ENCODE measurements around the gene HTT.

HTT gene

DNA sequence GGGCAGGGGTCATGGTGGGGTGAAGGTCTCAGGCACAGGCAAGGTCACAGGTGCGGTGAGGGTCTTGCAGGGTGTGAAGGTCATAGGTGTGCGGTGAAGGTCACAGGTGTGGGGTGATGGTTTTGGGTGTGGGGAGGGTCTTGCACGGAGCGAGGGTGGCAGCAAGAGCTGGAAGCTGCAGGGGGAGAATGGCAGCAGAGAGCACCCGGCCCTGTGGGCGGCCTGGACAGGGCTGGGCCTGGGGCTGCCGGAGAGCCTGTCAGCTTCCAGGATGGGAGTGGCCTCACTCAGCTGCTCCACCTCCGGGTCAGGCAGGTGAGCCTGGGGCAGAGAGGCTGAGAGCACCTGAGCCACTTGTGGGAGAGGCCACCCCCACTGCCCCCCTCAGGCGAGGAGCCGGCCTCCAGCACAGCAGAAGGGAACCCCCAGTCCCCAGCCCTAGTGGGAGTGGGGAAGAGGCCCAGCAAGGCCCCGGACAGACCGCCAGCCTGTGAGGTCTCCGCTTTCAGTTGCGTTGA lies 176.0 kb downstream of the HTT start:
- Histone ChIP-seq H3K79me2 (ENCODE audit: low read length) (no peaks in the 10 kb centered on the region), H3K27ac (ENCODE audit: low read length) (no peak overlapping the region), H3K36me3 (replicated peaks; ENCODE audit: insufficient read depth, low read length) (no peaks in the 10 kb centered on the region), H3K4me2 (ENCODE audit: low read depth, low read length) (no peak overlapping the region), H3K27me3 (replicated peaks; ENCODE audit: insufficient read depth, low read length) (peaks cover 7% of the 10 kb centered on the region; the same call in 1 of the 2 replicates), H3K9ac (ENCODE audit: low read length) (no peak overlapping the region), H3K9me2 (replicated peaks; ENCODE audit: insufficient read depth, low read length) (no peaks in the 10 kb centered on the region), H3K4me3 (ENCODE audit: low read length) (no peak overlapping the region), H3F3A (ENCODE audit: insufficient read depth, low read length) (no peaks in the 10 kb centered on the region), H3K9me3 (replicated peaks; ENCODE audit: insufficient read depth, low read length) (no peaks in the 10 kb centered on the region), H4K20me1 (ENCODE audit: insufficient read depth, low read length) (no peaks in the 10 kb centered on the region), H3K4me1 (ENCODE audit: low read length) (no peaks in the 10 kb centered on the region), H2AFZ (ENCODE audit: low read length) (no peak overlapping the region)
- DNase-seq, result no peak
- no peak for TF ChIP-seq EZH2 (optimal IDR thresholded peaks at IDR 0.05; ENCODE audit: low read depth, low read length)
- TF ChIP-seq, protein P1, sequence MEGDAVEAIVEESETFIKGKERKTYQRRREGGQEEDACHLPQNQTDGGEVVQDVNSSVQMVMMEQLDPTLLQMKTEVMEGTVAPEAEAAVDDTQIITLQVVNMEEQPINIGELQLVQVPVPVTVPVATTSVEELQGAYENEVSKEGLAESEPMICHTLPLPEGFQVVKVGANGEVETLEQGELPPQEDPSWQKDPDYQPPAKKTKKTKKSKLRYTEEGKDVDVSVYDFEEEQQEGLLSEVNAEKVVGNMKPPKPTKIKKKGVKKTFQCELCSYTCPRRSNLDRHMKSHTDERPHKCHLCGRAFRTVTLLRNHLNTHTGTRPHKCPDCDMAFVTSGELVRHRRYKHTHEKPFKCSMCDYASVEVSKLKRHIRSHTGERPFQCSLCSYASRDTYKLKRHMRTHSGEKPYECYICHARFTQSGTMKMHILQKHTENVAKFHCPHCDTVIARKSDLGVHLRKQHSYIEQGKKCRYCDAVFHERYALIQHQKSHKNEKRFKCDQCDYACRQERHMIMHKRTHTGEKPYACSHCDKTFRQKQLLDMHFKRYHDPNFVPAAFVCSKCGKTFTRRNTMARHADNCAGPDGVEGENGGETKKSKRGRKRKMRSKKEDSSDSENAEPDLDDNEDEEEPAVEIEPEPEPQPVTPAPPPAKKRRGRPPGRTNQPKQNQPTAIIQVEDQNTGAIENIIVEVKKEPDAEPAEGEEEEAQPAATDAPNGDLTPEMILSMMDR (IDR thresholded peaks at IDR 0.05; ENCODE audit: low read length), result no peak
- no peak for TF ChIP-seq EZH2phosphoT487 (IDR thresholded peaks at IDR 0.05; ENCODE audit: low read length)

DNA sequence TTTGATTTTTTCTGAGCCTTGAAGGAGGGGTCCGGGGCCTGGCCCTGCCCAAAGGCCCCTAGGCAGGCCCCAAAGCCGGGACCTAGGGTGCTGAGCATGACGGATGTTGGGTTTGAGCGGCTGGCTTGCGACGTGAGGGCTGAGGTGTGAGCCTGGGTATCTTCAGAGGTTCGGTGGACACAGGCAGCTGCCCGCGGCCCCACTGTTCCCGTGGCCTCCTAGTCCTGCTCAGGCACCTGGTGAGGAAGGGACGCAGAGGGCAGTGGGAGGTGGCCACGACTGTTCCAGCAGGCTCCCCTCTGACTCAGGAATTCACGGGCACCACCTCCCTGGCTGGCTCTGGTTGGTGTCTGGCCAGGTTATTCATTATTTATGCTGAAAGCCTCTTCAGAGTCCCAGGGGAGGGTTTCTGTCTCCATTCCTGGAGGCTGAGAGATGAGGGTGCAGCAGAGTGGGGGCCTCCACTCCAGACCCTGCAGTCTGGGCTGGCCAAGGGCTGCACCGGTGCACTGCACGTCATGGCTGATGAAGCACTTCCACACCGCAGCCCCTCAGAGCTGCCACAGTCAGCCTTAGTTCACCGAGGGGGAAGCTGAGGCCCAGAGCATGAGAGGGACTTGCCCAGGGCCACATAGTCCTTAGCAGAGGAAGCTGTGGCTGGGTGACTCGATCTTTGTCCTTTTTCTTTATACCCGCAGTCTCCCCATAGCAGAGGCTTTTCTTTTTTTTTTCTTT lies 176.6 kb downstream of the HTT start:
- Histone ChIP-seq H3K9ac (ENCODE audit: low read length) (no peak overlapping the region), H3K4me2 (ENCODE audit: low read depth, low read length) (no peak overlapping the region), H3K9me2 (replicated peaks; ENCODE audit: insufficient read depth, low read length) (no peaks in the 10 kb centered on the region), H2AFZ (ENCODE audit: low read length) (no peak overlapping the region), H3K4me3 (ENCODE audit: low read length) (no peak overlapping the region), H3K79me2 (ENCODE audit: low read length) (no peaks in the 10 kb centered on the region), H3K9me3 (replicated peaks; ENCODE audit: insufficient read depth, low read length) (no peaks in the 10 kb centered on the region), H3K4me1 (ENCODE audit: low read length) (no peaks in the 10 kb centered on the region), H4K20me1 (ENCODE audit: insufficient read depth, low read length) (no peaks in the 10 kb centered on the region), H3K27me3 (replicated peaks; ENCODE audit: insufficient read depth, low read length) (peaks cover 7% of the 10 kb centered on the region; the same call in 1 of the 2 replicates), H3F3A (ENCODE audit: insufficient read depth, low read length) (no peaks in the 10 kb centered on the region), H3K36me3 (replicated peaks; ENCODE audit: insufficient read depth, low read length) (no peaks in the 10 kb centered on the region), H3K27ac (ENCODE audit: low read length) (no peak overlapping the region)
- DNase-seq, result no peak
- no peak for TF ChIP-seq EZH2phosphoT487 (IDR thresholded peaks at IDR 0.05; ENCODE audit: low read length)
- TF ChIP-seq EZH2 (optimal IDR thresholded peaks at IDR 0.05; ENCODE audit: low read depth, low read length), result no peak
- TF ChIP-seq, protein P1 (IDR thresholded peaks at IDR 0.05; ENCODE audit: low read length), result no peak

DNA sequence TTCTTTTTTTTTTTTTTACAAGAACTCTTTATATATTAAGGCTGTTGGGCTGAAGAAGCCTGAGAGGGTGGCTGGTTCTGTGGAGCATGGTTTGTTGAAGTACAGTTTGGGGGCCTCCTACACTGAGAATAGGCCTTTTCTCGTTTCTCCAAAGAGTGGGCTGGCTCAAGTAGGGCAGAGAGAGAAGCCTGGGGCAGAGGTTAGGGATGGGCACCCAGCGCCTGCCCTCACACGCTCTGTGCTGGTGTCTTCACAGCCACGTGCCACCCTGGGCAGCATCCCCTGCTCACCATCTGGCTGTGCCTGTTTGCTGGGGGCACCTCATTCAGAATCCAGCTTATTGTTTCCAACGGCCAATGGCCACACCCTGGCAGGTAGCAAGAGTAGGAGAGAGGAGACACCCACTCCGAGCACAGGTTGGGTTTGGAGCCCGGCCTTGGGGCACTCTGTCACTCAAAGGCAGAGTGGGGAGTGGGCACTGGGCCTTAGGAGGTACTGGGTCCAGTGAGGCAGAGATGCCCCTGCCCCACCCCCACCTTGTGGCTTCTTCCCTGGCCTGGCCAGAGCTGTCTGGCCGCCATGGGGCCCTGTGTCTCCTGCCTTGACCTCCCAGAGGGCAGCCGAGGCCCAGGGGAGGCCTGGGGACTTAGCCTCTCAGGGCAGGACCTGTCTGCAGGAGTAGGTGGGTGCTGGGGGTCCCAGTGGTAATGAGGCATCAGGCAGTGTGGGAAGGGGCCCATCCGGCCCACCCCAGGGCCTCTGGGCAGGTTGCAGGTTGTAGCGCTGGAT lies 177.4 kb downstream of the HTT start:
- H3K9me3 ChIP-seq (replicated peaks; ENCODE audit: insufficient read depth, low read length), result no peaks in the 10 kb centered on the region
- H4K20me1 ChIP-seq (ENCODE audit: insufficient read depth, low read length), result no peaks in the 10 kb centered on the region
- H3K9me2 ChIP-seq (replicated peaks; ENCODE audit: insufficient read depth, low read length), result no peaks in the 10 kb centered on the region
- no peak overlapping the region for H3K27ac ChIP-seq (ENCODE audit: low read length)
- H3K4me1 ChIP-seq (ENCODE audit: low read length), result no peaks in the 10 kb centered on the region
- no peak overlapping the region for H3K9ac ChIP-seq (ENCODE audit: low read length)
- H3K36me3 ChIP-seq (replicated peaks; ENCODE audit: insufficient read depth, low read length), result no peaks in the 10 kb centered on the region
- H3K79me2 ChIP-seq (ENCODE audit: low read length), result no peaks in the 10 kb centered on the region
- no peak for DNase-seq
- H3K4me3 ChIP-seq (ENCODE audit: low read length), result no peak overlapping the region
- no peak overlapping the region for H3K4me2 ChIP-seq (ENCODE audit: low read depth, low read length)
- no peaks in the 10 kb centered on the region for H3F3A ChIP-seq (ENCODE audit: insufficient read depth, low read length)
- no peak overlapping the region for H2AFZ ChIP-seq (ENCODE audit: low read length)
- H3K27me3 ChIP-seq (replicated peaks; ENCODE audit: insufficient read depth, low read length), result peaks cover 12% of the 10 kb centered on the region
- no peak for TF ChIP-seq EZH2 (optimal IDR thresholded peaks at IDR 0.05; ENCODE audit: low read depth, low read length)
- TF ChIP-seq EZH2phosphoT487 (IDR thresholded peaks at IDR 0.05; ENCODE audit: low read length), result no peak
- TF ChIP-seq, protein P1 (IDR thresholded peaks at IDR 0.05; ENCODE audit: low read length), result no peak
